T-cell (primary cell): ENCODE measurements around the gene TTC32. TPM values are rescaled to one million over a fixed set of nuclear protein-coding genes. Genes with fewer than 3 reads are reported as not detected.
A peak's percentile ranks its signal among the peaks of the same experiment; 100 is the strongest.
"Not testable (repeated sequence)": the region's sequence is repeated elsewhere in the genome, so short reads cannot be mapped to it uniquely, and the experiment has no call there.

Experiments
- ATAC-seq, 4 experiments: fragments of 200-7000 bp in 3 of 4; fragments of 150-1000 bp in 1 of 4; cut with Tn5 transposase; replicated peaks in 1 of 4; 1 replicate in 3 of 4; 2 replicates in 1 of 4; pipeline ENCODE4 v1.10.0; 2021; ENCODE audit warnings: moderate library complexity in 3 of 4, mild to moderate bottlenecking in 2 of 4, moderate number of reproducible peaks in 1 of 4
- CTCF ChIA-PET, 2 donors: fragments of 300-600 bp; sonication (Branson Sonifier 250); formaldehyde crosslinking; loops; one replicate each; lab custom pipeline; 2022; ENCODE audit warnings: antibody characterized with exemption in 2 of 2; lab: Charles Lee
- POLR2A ChIA-PET, 2 donors: fragments of 300-600 bp; sonication (Branson Sonifier 250); formaldehyde crosslinking; loops; one replicate each; lab custom pipeline; 2022; ENCODE audit warnings: antibody characterized with exemption in 2 of 2; lab: Charles Lee
- DNase-seq, 35 experiments: peaks; one replicate each; pipeline versions ENCODE4 v3.0.0 to v3.0.0-alpha.2; 2013 to 2023
- H3K27ac ChIP-seq: one replicate; pipeline ENCODE4 v1.5.1; 2013; ENCODE audit warnings: low read length
- H3K27me3 ChIP-seq, 2 experiments: replicated peaks in 1 of 2; 1 replicate in 1 of 2; 2 replicates in 1 of 2; pipeline versions ENCODE4 v1.6.1 to v1.7.0; 2013; ENCODE audit warnings: low read length in 1 of 2, mixed read lengths in 1 of 2; ENCODE audit not compliant: control insufficient read depth in 2 of 2, insufficient read depth in 2 of 2; ENCODE audit errors: extremely low read depth in 1 of 2
- H3K36me3 ChIP-seq, 2 donors: 1 replicate in 1 of 2; 2 replicates in 1 of 2; pipeline versions ENCODE4 v1.6.1 to v1.7.0; 2013; ENCODE audit warnings: low read length in 1 of 2; ENCODE audit not compliant: control insufficient read depth in 2 of 2, insufficient read depth in 1 of 2; ENCODE audit errors: extremely low read depth in 1 of 2
- H3K4me1 ChIP-seq, 2 experiments: 1 replicate in 1 of 2; 2 replicates in 1 of 2; pipeline versions ENCODE4 v1.6.1 to v1.7.0; 2013; ENCODE audit warnings: low read length in 2 of 2, mixed read lengths in 1 of 2; ENCODE audit not compliant: insufficient read depth in 2 of 2, control insufficient read depth in 1 of 2; ENCODE audit errors: extremely low read depth in 1 of 2
- H3K4me3 ChIP-seq, 2 donors: 1 replicate in 1 of 2; 2 replicates in 1 of 2; pipeline versions ENCODE4 v1.5.1 to v1.7.0; 2013; ENCODE audit warnings: mild to moderate bottlenecking in 2 of 2, low read length in 1 of 2, moderate library complexity in 1 of 2; ENCODE audit not compliant: control insufficient read depth in 1 of 2; ENCODE audit errors: extremely low read depth in 1 of 2
- H3K9me3 ChIP-seq: 2 replicates; pipeline ENCODE4 v1.7.0; 2013
- H3K27ac Mint-ChIP-seq, 2 donors: one replicate each; pipeline ENCODE4 v1.8.0; 2020 to 2021; ENCODE audit warnings: mild to moderate bottlenecking in 2 of 2, mixed read lengths in 2 of 2
- H3K27me3 Mint-ChIP-seq, 2 donors: one replicate each; pipeline ENCODE4 v1.8.0; 2021 to 2022; ENCODE audit warnings: mixed read lengths in 2 of 2
- H3K36me3 Mint-ChIP-seq: one replicate; pipeline ENCODE4 v1.8.0; 2021; ENCODE audit warnings: mixed read lengths
- H3K4me1 Mint-ChIP-seq, 3 donors: one replicate each; pipeline ENCODE4 v1.8.0; 2020 to 2022; ENCODE audit warnings: mixed read lengths in 3 of 3, mild to moderate bottlenecking in 1 of 3
- H3K4me3 Mint-ChIP-seq, 3 donors: one replicate each; pipeline ENCODE4 v1.8.0; 2020 to 2022; ENCODE audit warnings: mild to moderate bottlenecking in 3 of 3, mixed read lengths in 3 of 3, moderate library complexity in 3 of 3
- H3K9me3 Mint-ChIP-seq, 3 donors: one replicate each; pipeline ENCODE4 v1.8.0; 2020 to 2022; ENCODE audit warnings: mixed read lengths in 3 of 3
- WGBS: methylation state at CpG from one replicate; pipeline ENCODE4 v1.1.5; 2013; ENCODE audit warnings: missing lambda C conversion rate; ENCODE audit not compliant: insufficient coverage; 5-methylcytosine and 5-hydroxymethylcytosine counted together
- total RNA-seq, 35 experiments: library from RNA in 6 of 35; stranded (reverse) in 6 of 35; fragments of 120-200 nt in 1 of 35; gene quantifications; one replicate each; pipeline versions ENCODE4 v1.2.1 to v1.2.4 and lab custom pipeline; 2013 to 2026

Gene TTC32
- total RNA-seq, 5 donors from 2014 or later (not counting 1 experiment from before 2014, with no cell fraction given): 35.1 to 44.6 (median 40.0) TPM

DNA sequence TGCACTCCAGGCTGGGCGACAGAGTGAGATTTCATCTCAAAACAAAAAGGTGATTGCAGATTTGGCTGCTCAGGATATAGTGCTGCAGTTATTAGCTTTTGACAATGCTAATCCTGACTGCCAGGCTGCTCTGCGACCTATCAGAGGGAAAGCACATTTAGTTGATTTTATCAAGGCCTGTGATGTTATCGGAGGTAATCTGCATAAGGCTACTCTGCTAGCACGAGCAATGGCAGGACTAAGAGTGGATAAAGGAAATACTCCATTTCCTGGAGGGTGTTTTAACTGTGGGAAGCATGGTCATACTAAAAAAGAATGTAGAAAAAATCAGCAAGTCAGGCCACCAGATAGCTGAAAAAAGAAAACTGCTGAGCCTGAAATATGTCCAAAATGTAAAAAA lies 22.7 kb upstream of the TTC32 start:
- not testable (repeated sequence) for H3K27me3 ChIP-seq
- 100% methylated on average over 1 of the region's 4 CpGs for WGBS

DNA sequence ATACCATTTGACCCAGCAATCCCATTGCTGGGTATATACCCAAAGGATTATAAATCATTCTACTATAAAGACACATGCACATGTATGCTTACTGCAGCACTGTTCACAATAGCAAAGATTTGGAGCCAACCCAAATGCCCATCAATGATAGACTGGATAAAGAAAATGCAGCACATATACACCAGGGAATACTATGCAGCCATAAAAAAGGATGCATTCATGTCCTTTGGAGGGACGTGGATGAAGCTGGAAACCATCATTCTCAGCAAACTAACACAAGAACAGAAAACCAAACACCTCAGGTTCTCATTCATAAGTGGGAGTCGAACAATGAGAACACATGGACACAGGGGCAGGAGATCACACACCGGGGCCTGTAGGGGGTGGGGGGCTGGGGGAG lies 20.4 kb upstream of the TTC32 start:
- WGBS: no CpG with 5 or more reads among the region's 3 CpGs
- POLR2A ChIA-PET, DNase-seq, H3K4me1 Mint-ChIP-seq, H3K4me3 ChIP-seq, ATAC-seq, H3K27me3 ChIP-seq, H3K27me3 Mint-ChIP-seq, H3K27ac ChIP-seq, H3K4me1 ChIP-seq, H3K27ac Mint-ChIP-seq, H3K9me3 ChIP-seq, CTCF ChIA-PET, H3K36me3 ChIP-seq, H3K4me3 Mint-ChIP-seq: not testable (repeated sequence)
- Mint-ChIP-seq H3K9me3 (peaks cover 11 to 12% (median 11%) of the 10 kb centered on the region in 3 donors), H3K36me3 (peaks cover 72% of the 10 kb centered on the region)

More for the DNA sequence above, 22.7 kb upstream of the TTC32 start:
- H3K27ac ChIP-seq, H3K4me1 Mint-ChIP-seq, DNase-seq, ATAC-seq, H3K9me3 ChIP-seq, H3K27me3 Mint-ChIP-seq, H3K4me1 ChIP-seq, H3K27ac Mint-ChIP-seq, POLR2A ChIA-PET, CTCF ChIA-PET, H3K4me3 ChIP-seq, H3K36me3 ChIP-seq, H3K4me3 Mint-ChIP-seq: not testable (repeated sequence)
- Mint-ChIP-seq H3K9me3 (peaks cover 13 to 25% (median 19%) of the 10 kb centered on the region in 3 donors), H3K36me3 (peaks cover 72% of the 10 kb centered on the region)

DNA sequence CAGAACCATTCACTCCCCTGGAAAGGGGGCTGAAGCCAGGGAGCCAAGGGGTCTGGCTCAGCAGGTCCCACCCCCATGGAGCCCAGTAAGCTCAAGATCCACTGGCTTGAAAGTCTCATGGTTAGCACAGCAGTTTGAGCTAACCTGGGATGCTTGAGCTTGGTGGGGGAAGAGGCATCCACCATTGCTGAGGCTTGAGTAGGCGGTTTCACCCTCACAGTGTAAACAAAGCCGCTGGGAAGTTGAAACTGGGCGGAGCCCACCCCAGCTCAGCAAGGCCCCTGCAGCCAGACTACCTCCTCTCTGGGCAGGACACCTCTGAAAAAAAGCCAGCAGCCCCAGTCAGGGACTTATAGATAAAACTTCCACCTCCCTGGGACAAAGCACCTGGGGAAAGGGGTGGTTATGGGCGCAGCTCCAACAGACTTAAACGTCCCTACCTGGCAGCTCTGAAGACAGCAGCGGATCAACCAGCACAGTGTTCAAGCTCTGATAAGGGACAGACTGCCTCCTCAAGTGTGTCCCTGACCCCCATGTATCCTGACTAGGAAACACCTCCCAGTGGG lies 14.7 kb upstream of the TTC32 start:
- no peaks in the 10 kb centered on the region for H3K27me3 Mint-ChIP-seq
- POLR2A ChIA-PET: no interaction called here
- ATAC-seq (no peak), DNase-seq (no peak)
- no peak overlapping the region for H3K4me3 Mint-ChIP-seq
- H3K36me3 Mint-ChIP-seq: peaks cover 55% of the 10 kb centered on the region
- no peaks in the 10 kb centered on the region for H3K9me3 Mint-ChIP-seq
- H3K27ac ChIP-seq: no peak overlapping the region
- CTCF ChIA-PET: no interaction called here
- H3K36me3 ChIP-seq: peaks cover 0 to 10% of the 10 kb centered on the region in 2 donors
- no peaks in the 10 kb centered on the region for H3K4me1 Mint-ChIP-seq
- H3K4me3 ChIP-seq: no peak overlapping the region
- no peaks in the 10 kb centered on the region for H3K4me1 ChIP-seq
- no peaks in the 10 kb centered on the region for H3K27me3 ChIP-seq
- WGBS: 90% methylated on average over 2 of the region's 6 CpGs
- no peaks in the 10 kb centered on the region for H3K9me3 ChIP-seq
- H3K27ac Mint-ChIP-seq: no peak overlapping the region

DNA sequence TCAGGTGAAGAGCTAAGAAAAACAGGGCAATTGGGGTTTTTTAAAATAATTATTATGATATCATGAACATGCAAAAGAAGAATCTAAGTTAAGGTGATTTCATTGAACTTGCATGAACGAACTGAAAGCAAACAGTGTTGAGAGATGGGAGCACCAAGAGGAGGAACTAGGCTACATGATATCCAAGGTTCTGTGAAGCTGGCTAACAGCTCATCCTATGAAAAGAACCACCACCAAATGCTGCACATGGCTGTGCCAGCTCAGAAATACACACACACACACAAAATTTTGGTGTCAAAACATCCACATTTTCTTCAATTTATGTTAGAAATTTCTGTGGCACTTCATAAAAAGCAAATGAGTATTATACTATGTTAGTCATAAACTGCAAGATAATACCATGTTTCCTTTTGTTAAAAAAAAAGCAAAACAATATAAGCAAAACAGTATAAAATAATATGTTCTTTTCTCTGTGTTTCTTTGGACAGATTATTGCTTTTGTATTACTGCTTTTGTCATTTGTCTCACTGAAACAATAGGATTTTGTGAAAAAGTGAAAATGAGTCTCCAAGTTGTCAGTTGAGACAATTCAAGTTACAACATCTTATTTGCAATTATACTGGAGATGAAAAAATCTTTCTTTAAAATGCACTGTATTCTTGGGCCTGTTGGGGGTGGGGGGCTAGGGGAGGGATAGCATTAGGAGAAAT lies 12.6 kb upstream of the TTC32 start:
- ChIA-PET POLR2A (no interaction called here), CTCF (no interaction called here)
- H3K9me3 ChIP-seq: no peaks in the 10 kb centered on the region
- Mint-ChIP-seq H3K4me3 (no peak overlapping the region), H3K4me1 (no peaks in the 10 kb centered on the region), H3K9me3 (no peaks in the 10 kb centered on the region), H3K27me3 (no peaks in the 10 kb centered on the region), H3K27ac (no peak overlapping the region), H3K36me3 (peaks cover 43% of the 10 kb centered on the region)
- ATAC-seq: no peak
- no peaks in the 10 kb centered on the region for H3K27me3 ChIP-seq
- H3K4me3 ChIP-seq: no peak overlapping the region
- DNase-seq: no peak
- H3K36me3 ChIP-seq: peaks cover 0 to 10% of the 10 kb centered on the region in 2 donors
- no peak overlapping the region for H3K27ac ChIP-seq
- H3K4me1 ChIP-seq: no peaks in the 10 kb centered on the region
- WGBS: no CpG with 5 or more reads among the region's 1 CpG

DNA sequence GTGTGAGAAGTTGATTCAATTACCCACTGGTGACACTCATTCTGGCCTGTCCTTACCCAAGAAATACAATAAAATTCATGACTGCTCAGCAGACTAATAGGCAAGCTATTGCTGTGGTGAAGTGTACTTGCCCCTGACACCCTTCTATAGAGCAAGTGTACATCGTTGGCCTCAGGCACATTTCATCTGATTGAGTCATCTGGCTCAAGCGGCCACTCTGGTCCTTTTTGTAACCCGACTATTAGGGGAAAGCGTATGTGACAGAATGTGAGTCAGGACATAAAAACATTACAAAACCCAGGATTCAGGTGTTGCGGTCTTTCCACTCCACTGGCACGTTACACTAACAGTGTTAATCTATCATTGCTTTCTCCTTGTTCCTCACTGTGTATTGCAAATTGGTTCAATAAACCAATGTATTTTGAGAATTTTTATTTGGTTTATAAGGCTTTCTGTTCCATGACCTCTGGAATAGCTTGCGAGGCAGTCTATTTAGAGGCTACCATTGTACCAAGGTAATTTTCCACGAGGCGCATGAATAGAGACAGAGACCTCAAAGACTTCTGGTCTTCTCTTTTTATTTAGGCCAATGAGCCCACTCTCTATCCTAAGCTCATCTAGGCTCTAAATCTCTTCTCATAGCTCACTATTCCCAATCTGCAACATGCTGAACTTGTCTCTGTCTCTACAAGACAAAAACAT lies 10.2 kb upstream of the TTC32 start:
- no peak for DNase-seq
- H3K36me3 Mint-ChIP-seq: peaks cover 24% of the 10 kb centered on the region

DNA sequence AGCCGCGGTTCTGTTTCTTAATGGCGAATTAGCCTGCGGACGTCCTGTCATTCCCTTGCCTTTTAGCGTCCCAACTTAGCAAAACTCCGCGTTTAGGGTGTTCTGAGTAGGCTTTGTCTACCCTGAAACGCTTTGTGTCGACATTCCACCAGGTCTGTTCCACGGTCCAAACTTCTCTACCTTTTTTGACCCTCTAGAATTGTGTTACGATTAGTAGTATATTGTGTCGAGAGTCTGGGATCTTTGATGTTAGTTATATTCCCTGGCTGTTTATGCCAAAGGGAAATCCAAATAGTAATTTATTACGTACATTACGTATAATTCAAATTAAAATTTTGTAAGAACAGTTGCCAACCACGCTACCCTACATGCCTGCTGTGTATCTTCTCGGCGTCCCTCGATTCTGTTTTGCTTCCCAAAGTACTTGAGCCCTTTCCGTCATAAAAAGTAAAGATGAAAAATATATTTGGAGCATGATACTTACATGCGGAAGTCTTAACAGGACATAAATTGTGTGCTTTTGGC lies 495 bp upstream of the TTC32 start:
- H3K27ac ChIP-seq: peak overlapping the region; percentile 98
- peaks cover 15 to 21% of the 10 kb centered on the region in 2 experiments for H3K4me1 ChIP-seq
- ChIA-PET CTCF (no interaction called here), POLR2A (no interaction called here)
- H3K36me3 Mint-ChIP-seq: peaks cover 8% of the 10 kb centered on the region
- H3K4me1 Mint-ChIP-seq: peaks cover 28 to 37% (median 32%) of the 10 kb centered on the region in 3 donors
- ATAC-seq (peak in 3 of 4 experiments; percentile 4 to 20 (median 11)), DNase-seq (no peak)
- H3K27me3 Mint-ChIP-seq: peaks cover 5 to 7% of the 10 kb centered on the region in 2 donors
- H3K9me3 Mint-ChIP-seq: no peaks in the 10 kb centered on the region
- peak overlapping the region; percentile 85 to 98 (median 95) for H3K4me3 Mint-ChIP-seq
- H3K27me3 ChIP-seq: peaks cover 0 to 5% of the 10 kb centered on the region in 2 experiments
- peak overlapping the region; percentile 98 to 100 for H3K27ac Mint-ChIP-seq
- WGBS: 0% methylated on average over 4 of the region's 21 CpGs
- no peaks in the 10 kb centered on the region for H3K9me3 ChIP-seq
- peak overlapping the region; percentile 96 for H3K4me3 ChIP-seq
- no peaks in the 10 kb centered on the region for H3K36me3 ChIP-seq

More for the DNA sequence above, 10.2 kb upstream of the TTC32 start:
- no peaks in the 10 kb centered on the region for H3K27me3 Mint-ChIP-seq
- H3K4me1 Mint-ChIP-seq: no peaks in the 10 kb centered on the region
- ChIA-PET POLR2A (interaction anchor here (0.5 kb wide), 2 partner anchors 24 to 1051 kb away, joined by 3 to 5 read pairs; no protein-coding TSS in a partner anchor), CTCF (interaction anchor here in 1 of 2 donors (0.7 kb wide), 1 partner anchor 37 kb away, joined by 3 read pairs; no protein-coding TSS in a partner anchor)
- H3K9me3 Mint-ChIP-seq: no peaks in the 10 kb centered on the region
- Histone ChIP-seq H3K27ac (no peak overlapping the region), H3K27me3 (no peaks in the 10 kb centered on the region), H3K9me3 (no peaks in the 10 kb centered on the region), H3K36me3 (peaks cover 0 to 9% of the 10 kb centered on the region in 2 donors), H3K4me3 (no peak overlapping the region), H3K4me1 (no peaks in the 10 kb centered on the region)
- ATAC-seq: no peak
- WGBS: 97% methylated on average over 6 of the region's 9 CpGs
- no peak overlapping the region for H3K27ac Mint-ChIP-seq
- H3K4me3 Mint-ChIP-seq: no peak overlapping the region
